ENCODE results near the gene GPRIN2. TPM values are rescaled to one million over a fixed set of nuclear protein-coding genes. Genes with fewer than 3 reads are reported as not detected.
"Not testable (repeated sequence)": the region's sequence is repeated elsewhere in the genome, so short reads cannot be mapped to it uniquely, and the experiment has no call there.

GPRIN2 gene
- total and polyA plus RNA-seq, 4 experiments from 2014 or later: not detected

- peak in 1 of 5 donors; percentile 1 for DNase-seq
- Histone ChIP-seq H3K27me3 (ENCODE audit: insufficient read depth, low read length) (peaks cover 3% of the 10 kb centered on the region), H3K4me1 (ENCODE audit: insufficient read depth, low read length) (no peaks in the 10 kb centered on the region), H3K4me3 (ENCODE audit: low read length in 2 of 2) (no peak overlapping the region), H3K9me3 (ENCODE audit: control insufficient read depth in 1 of 2, low read length in 2 of 2) (no peaks in the 10 kb centered on the region), H3K27ac (ENCODE audit: low read depth, low read length) (no peak overlapping the region), H3K36me3 (ENCODE audit: insufficient read depth, low read length) (no peaks in the 10 kb centered on the region)
- Mint-ChIP-seq H3K4me1 (peaks cover 1 to 10% (median 6%) of the 10 kb centered on the region in 4 donors), H3K27ac (no peak overlapping the region), H3K9me3 (peaks cover 0 to 3% (median 0%) of the 10 kb centered on the region in 8 donors), H3K36me3 (no peaks in the 10 kb centered on the region), H3K27me3 (peaks cover 38 to 39% of the 10 kb centered on the region in 2 donors), H3K4me3 (no peak overlapping the region)
- ChIA-PET CTCF (ENCODE audit: partially characterized antibody) (no interaction called here), POLR2A (ENCODE audit: partially characterized antibody) (no interaction called here)
- intact Hi-C loops (cut with micrococcal nuclease): no loop called here
Observed at GRCh38 chr10:46537309-46537708, 19.1 kb downstream of the GPRIN2 start.

- intact Hi-C loops (cut with micrococcal nuclease): no loop called here
- peaks cover 0 to 3% (median 0%) of the 10 kb centered on the region in 8 donors for H3K9me3 Mint-ChIP-seq
- H3K9me3 ChIP-seq (ENCODE audit: control insufficient read depth in 1 of 2, low read length in 2 of 2): no peaks in the 10 kb centered on the region
- H3K4me3 Mint-ChIP-seq: no peak overlapping the region
- no peak overlapping the region for H3K4me3 ChIP-seq (ENCODE audit: low read length in 2 of 2)
- peaks cover 3% of the 10 kb centered on the region for H3K27me3 ChIP-seq (ENCODE audit: insufficient read depth, low read length)
- no peaks in the 10 kb centered on the region for H3K36me3 ChIP-seq (ENCODE audit: insufficient read depth, low read length)
- H3K27ac ChIP-seq (ENCODE audit: low read depth, low read length): no peak overlapping the region
- H3K4me1 ChIP-seq (ENCODE audit: insufficient read depth, low read length): no peaks in the 10 kb centered on the region
- POLR2A ChIA-PET (ENCODE audit: partially characterized antibody): no interaction called here
- H3K27me3 Mint-ChIP-seq: peaks cover 36 to 38% of the 10 kb centered on the region in 2 donors
- H3K4me1 Mint-ChIP-seq: peaks cover 1 to 10% (median 5%) of the 10 kb centered on the region in 4 donors
- DNase-seq: peak in 1 of 5 donors; percentile 35
- CTCF ChIA-PET (ENCODE audit: partially characterized antibody): no interaction called here
- H3K27ac Mint-ChIP-seq: no peak overlapping the region
- H3K36me3 Mint-ChIP-seq: no peaks in the 10 kb centered on the region
Observed at GRCh38 chr10:46536781-46537180, 19.7 kb downstream of the GPRIN2 start.

DNA sequence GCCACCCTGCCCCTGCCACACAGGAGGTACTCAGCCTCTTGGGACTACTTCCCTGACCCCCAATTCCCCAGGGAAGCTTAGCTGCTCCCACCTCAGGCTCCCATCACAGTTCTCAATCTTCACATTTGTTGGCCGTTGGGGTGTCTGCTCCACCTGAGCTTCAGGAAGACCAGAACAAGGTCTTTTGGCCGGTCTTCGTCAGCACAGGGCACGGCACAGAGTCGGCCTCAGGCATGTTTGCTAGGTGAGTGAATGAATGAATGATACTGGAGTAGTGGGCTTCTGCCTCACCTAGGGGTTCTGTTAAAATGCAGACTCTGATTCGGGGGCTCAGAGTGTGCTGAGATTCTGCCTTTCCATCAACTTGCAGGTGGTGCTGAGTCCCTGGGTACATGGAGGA is 20.3 kb downstream of the GPRIN2 start:
- DNase-seq: peak in 1 of 5 donors; percentile 5
- H3K9me3 Mint-ChIP-seq: peaks cover 0 to 3% (median 0%) of the 10 kb centered on the region in 8 donors
- H3K36me3 Mint-ChIP-seq: no peaks in the 10 kb centered on the region
- intact Hi-C loops (cut with micrococcal nuclease): no loop called here
- peaks cover 36 to 38% of the 10 kb centered on the region in 2 donors for H3K27me3 Mint-ChIP-seq
- Histone ChIP-seq H3K4me3 (ENCODE audit: low read length in 2 of 2) (no peak overlapping the region), H3K9me3 (ENCODE audit: control insufficient read depth in 1 of 2, low read length in 2 of 2) (no peaks in the 10 kb centered on the region), H3K27me3 (ENCODE audit: insufficient read depth, low read length) (peaks cover 3% of the 10 kb centered on the region), H3K4me1 (ENCODE audit: insufficient read depth, low read length) (no peaks in the 10 kb centered on the region), H3K27ac (ENCODE audit: low read depth, low read length) (no peak overlapping the region), H3K36me3 (ENCODE audit: insufficient read depth, low read length) (no peaks in the 10 kb centered on the region)
- no peak overlapping the region for H3K27ac Mint-ChIP-seq
- ChIA-PET CTCF (ENCODE audit: partially characterized antibody) (no interaction called here), POLR2A (ENCODE audit: partially characterized antibody) (no interaction called here)
- no peak overlapping the region for H3K4me3 Mint-ChIP-seq
- H3K4me1 Mint-ChIP-seq: peaks cover 1 to 10% (median 5%) of the 10 kb centered on the region in 4 donors

DNA sequence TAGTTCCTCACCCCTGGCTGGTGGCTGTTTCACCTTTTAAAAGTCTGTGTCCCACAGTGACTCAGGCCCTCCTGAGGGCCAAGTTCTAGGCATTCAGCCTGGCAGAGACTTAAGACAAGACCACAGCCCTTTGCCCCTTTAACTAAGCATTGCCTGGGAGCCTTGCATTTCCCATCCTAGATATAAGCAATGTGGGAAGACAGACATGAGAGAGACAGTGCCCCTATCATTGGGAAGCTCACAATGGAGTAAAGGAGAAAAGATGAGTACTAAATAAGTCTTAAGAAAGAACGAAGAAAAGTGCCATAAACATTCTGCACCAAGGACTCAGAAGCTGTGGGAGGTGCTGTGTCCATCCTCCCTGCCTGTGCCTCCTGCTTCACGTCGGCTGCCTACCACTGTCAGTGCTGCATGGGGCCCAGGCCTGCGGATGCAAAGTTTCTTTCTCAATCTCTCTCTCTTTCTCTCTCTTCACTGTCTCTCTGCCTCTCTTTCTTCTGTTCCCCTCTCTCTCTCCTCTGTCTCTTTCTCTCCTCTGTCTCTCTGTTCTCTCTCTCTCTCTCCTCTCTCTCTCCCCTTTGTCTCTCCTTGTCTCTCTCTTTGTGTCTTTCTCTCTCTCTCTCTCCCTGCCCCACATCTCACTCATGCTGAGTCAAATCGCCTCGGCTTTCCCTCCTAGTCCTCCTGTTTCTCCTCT is 21.5 kb downstream of the GPRIN2 start:
- Histone ChIP-seq H3K27ac (ENCODE audit: low read depth, low read length) (no peak overlapping the region), H3K4me1 (ENCODE audit: insufficient read depth, low read length) (no peaks in the 10 kb centered on the region), H3K4me3 (ENCODE audit: low read length in 2 of 2) (no peak overlapping the region), H3K36me3 (ENCODE audit: insufficient read depth, low read length) (no peaks in the 10 kb centered on the region), H3K9me3 (ENCODE audit: control insufficient read depth in 1 of 2, low read length in 2 of 2) (no peaks in the 10 kb centered on the region), H3K27me3 (ENCODE audit: insufficient read depth, low read length) (peaks cover 3% of the 10 kb centered on the region)
- DNase-seq: peak in 1 of 5 donors; percentile 25
- H3K9me3 Mint-ChIP-seq: no peaks in the 10 kb centered on the region
- ChIA-PET POLR2A (ENCODE audit: partially characterized antibody) (no interaction called here), CTCF (ENCODE audit: partially characterized antibody) (no interaction called here)
- H3K36me3 Mint-ChIP-seq: no peaks in the 10 kb centered on the region
- no peak overlapping the region for H3K4me3 Mint-ChIP-seq
- H3K27ac Mint-ChIP-seq: no peak overlapping the region
- peaks cover 28% of the 10 kb centered on the region in 2 donors for H3K27me3 Mint-ChIP-seq
- H3K4me1 Mint-ChIP-seq: peaks cover 0 to under 1% (median 0%) of the 10 kb centered on the region in 4 donors
- intact Hi-C loops (cut with micrococcal nuclease): no loop called here

DNA sequence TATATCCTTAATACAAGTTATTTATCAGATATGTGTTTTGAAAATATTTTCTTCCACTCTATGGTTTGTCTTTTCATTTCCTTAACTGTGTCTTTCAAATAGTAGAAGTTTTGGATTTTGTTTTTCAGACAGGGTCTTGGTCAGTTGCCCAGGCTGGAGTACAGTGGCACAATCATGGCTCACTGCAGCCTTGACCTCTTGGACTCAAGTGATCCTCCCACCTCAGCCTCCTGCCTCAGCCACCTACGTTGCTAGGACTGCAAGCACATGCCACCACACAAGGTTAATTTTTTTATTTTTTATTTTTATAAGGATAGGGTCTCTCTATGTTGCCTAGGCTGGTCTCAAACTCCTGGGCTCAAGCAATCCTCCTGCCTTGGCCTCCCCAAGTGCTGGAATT is 24.2 kb downstream of the GPRIN2 start:
- not testable (repeated sequence) for H3K4me1 Mint-ChIP-seq

DNA sequence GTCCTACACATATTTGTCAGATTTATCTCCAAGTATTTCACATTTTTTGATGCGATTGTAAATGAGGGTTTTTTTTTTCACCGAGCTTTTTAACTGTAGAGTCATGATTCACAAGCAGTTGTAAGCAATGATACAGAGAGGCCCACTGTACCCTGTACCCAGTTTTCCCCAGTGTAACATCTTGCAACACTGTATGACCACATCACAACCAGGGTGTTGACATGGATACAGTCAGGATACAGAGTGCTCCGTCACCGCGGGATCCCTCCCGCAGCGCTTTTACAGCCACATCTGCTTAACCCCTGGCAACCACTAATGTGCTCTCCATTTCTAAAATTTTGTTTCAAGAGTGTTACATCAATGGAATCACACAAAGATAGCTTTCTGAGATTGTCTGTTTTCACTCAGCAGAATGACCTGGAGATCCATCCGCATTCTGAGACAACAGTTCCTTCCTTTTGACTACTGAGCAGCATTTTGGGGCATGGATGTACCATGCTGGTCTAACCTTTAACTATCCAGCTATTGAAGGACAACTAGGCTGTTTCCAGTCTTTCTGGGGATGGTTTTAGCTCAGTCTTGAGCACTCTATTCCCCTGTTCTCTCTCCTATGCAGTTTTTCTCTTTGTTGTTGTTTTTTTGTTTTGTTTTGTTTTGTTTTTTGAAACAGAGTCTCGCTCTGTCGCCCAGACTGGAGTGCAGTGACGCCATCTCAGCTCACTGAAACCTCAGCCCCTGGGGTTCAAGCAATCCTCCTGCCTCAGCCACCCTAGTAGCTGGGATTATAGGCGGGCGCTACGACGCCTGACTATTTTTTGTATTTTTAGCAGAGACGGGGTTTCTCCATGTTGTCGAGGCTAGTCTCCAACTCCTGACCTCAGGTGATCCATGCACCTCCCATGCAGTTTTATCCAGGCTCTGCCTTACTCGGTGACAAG is 25.9 kb downstream of the GPRIN2 start:
- no peak for DNase-seq
- Histone ChIP-seq H3K9me3 (ENCODE audit: control insufficient read depth in 1 of 2, low read length in 2 of 2) (no peaks in the 10 kb centered on the region), H3K4me1 (ENCODE audit: insufficient read depth, low read length) (no peaks in the 10 kb centered on the region), H3K4me3 (ENCODE audit: low read length in 2 of 2) (no peak overlapping the region), H3K36me3 (ENCODE audit: insufficient read depth, low read length) (no peaks in the 10 kb centered on the region), H3K27ac (ENCODE audit: low read depth, low read length) (no peak overlapping the region), H3K27me3 (ENCODE audit: insufficient read depth, low read length) (no peaks in the 10 kb centered on the region)
- H3K27ac Mint-ChIP-seq: no peak overlapping the region
- H3K36me3 Mint-ChIP-seq: no peaks in the 10 kb centered on the region
- POLR2A ChIA-PET (ENCODE audit: partially characterized antibody): no interaction called here
- no peaks in the 10 kb centered on the region for H3K9me3 Mint-ChIP-seq
- CTCF ChIA-PET (ENCODE audit: partially characterized antibody): interaction anchor here (1.3 to 1.6 kb wide), 3 partner anchors 9 to 14 kb away, joined by 3 to 7 read pairs (median 3); no protein-coding TSS in a partner anchor
- intact Hi-C loops (cut with micrococcal nuclease): no loop called here
- no peaks in the 10 kb centered on the region for H3K4me1 Mint-ChIP-seq
- H3K4me3 Mint-ChIP-seq: no peak overlapping the region
- no peaks in the 10 kb centered on the region for H3K27me3 Mint-ChIP-seq

More for the DNA sequence above, 24.2 kb downstream of the GPRIN2 start:
- H3K4me1 ChIP-seq (ENCODE audit: insufficient read depth, low read length); H3K27me3 ChIP-seq (ENCODE audit: insufficient read depth, low read length); H3K9me3 ChIP-seq (ENCODE audit: control insufficient read depth in 1 of 2, low read length in 2 of 2); H3K4me3 ChIP-seq (ENCODE audit: low read length in 2 of 2); POLR2A ChIA-PET (ENCODE audit: partially characterized antibody); H3K27ac ChIP-seq (ENCODE audit: low read depth, low read length); H3K36me3 ChIP-seq (ENCODE audit: insufficient read depth, low read length); H3K4me3 Mint-ChIP-seq; intact Hi-C loops (cut with micrococcal nuclease); H3K27ac Mint-ChIP-seq; H3K9me3 Mint-ChIP-seq; H3K36me3 Mint-ChIP-seq: not testable (repeated sequence)
- DNase-seq: peak in 1 of 5 donors; percentile 19
- peaks cover 8 to 10% of the 10 kb centered on the region in 2 donors for H3K27me3 Mint-ChIP-seq
- CTCF ChIA-PET (ENCODE audit: partially characterized antibody): interaction anchor here (1.6 kb wide), 1 partner anchor 8 kb away, joined by 7 read pairs; no protein-coding TSS in a partner anchor

GRCh38 chr10:46529742-46530141 is 26.7 kb downstream of the GPRIN2 start:
- CTCF ChIA-PET (ENCODE audit: partially characterized antibody): interaction anchor here (1.3 to 1.4 kb wide), 2 partner anchors 13 to 15 kb away, joined by 3 read pairs; no protein-coding TSS in a partner anchor
- H3K27me3 ChIP-seq (ENCODE audit: insufficient read depth, low read length); H3K9me3 ChIP-seq (ENCODE audit: control insufficient read depth in 1 of 2, low read length in 2 of 2); H3K36me3 Mint-ChIP-seq; H3K27ac ChIP-seq (ENCODE audit: low read depth, low read length); POLR2A ChIA-PET (ENCODE audit: partially characterized antibody); H3K4me1 Mint-ChIP-seq; H3K9me3 Mint-ChIP-seq; H3K4me3 ChIP-seq (ENCODE audit: low read length in 2 of 2); H3K4me1 ChIP-seq (ENCODE audit: insufficient read depth, low read length); H3K4me3 Mint-ChIP-seq; H3K36me3 ChIP-seq (ENCODE audit: insufficient read depth, low read length); H3K27ac Mint-ChIP-seq; intact Hi-C loops (cut with micrococcal nuclease); H3K27me3 Mint-ChIP-seq: not testable (repeated sequence)
- DNase-seq: peak in 1 of 5 donors; percentile 8

Measured in CD4-positive, alpha-beta memory T cell (primary cell).